SK-N-MC (cell line): ENCODE results near the gene COL10A1.

Experiments
- DNase-seq: peaks from one replicate; pipeline ENCODE4 v3.0.0-alpha.2; 2011; ENCODE audit warnings: low read depth, low spot score
- H3K27ac ChIP-seq: fragments of 200-600 bp; sonication (generic); 2 replicates; pipeline ENCODE4 v1.5.1; 2016; ENCODE audit warnings: mixed run types
- H3K36me3 ChIP-seq: fragments of 200-600 bp; sonication (generic); 2 replicates; pipeline ENCODE4 v1.6.1; 2017; ENCODE audit warnings: antibody characterized with exemption, low read length, mixed read lengths; ENCODE audit not compliant: insufficient read depth
- H3K4me3 ChIP-seq: fragments of 200-600 bp; sonication (generic); 2 replicates; pipeline ENCODE4 v1.5.1; 2016
- H3K9ac ChIP-seq: fragments of 200-600 bp; sonication (generic); 2 replicates; pipeline ENCODE4 v1.8.0; 2017; ENCODE audit warnings: mixed run types, mixed read lengths; ENCODE audit not compliant: insufficient read length
- H3K9me3 ChIP-seq: fragments of 200-600 bp; sonication (generic); 2 replicates; pipeline ENCODE4 v1.6.1; 2017; ENCODE audit warnings: low read depth, mild to moderate bottlenecking, antibody characterized with exemption, low read length, moderate library complexity, mixed read lengths
- EZH2 ChIP-seq: fragments of 200-600 bp; sonication (generic); IDR thresholded peaks from one replicate; pipeline ENCODE4 v1.6.1; 2017; ENCODE audit warnings: antibody characterized with exemption
- FOXP2 ChIP-seq: optimal IDR thresholded peaks from 2 replicates; pipeline ENCODE3; 2011; ENCODE audit warnings: mild to moderate bottlenecking, moderate library complexity; ENCODE audit not compliant: insufficient read depth; ENCODE audit errors: extremely low read length, control extremely low read depth
- POLR2AphosphoS5 ChIP-seq: IDR thresholded peaks from 2 replicates; pipeline ENCODE4 v1.6.1; 2012; ENCODE audit warnings: mild to moderate bottlenecking, low read depth, low read length, borderline replicate concordance

Gene COL10A1

DNA sequence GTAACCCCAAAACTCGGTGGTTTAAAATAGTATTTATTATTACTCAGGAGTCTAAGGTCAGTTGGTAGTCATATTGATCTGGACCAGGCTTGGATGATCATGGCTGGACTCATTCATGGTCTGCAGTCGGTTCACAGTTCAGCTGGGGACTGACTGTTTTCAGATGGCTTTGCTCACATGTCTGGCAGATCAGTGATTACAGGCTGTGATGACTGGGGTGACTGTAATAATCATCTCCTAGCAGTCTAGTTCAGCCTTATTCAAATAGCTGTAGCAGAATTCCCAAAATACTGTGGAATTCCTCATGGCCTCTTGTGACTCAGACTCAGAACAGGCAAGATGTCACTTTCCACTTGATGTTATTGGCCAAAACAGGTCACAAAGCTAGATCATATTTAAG, 41.6 kb downstream of the COL10A1 start:
- Histone ChIP-seq H3K27ac (no peak overlapping the region), H3K9me3 (no peaks in the 10 kb centered on the region), H3K4me3 (no peak overlapping the region), H3K9ac (no peak overlapping the region), H3K36me3 (no peaks in the 10 kb centered on the region)
- DNase-seq = no peak
- no peak for TF ChIP-seq POLR2AphosphoS5
- no peak for TF ChIP-seq EZH2
- TF ChIP-seq FOXP2 = no peak

DNA sequence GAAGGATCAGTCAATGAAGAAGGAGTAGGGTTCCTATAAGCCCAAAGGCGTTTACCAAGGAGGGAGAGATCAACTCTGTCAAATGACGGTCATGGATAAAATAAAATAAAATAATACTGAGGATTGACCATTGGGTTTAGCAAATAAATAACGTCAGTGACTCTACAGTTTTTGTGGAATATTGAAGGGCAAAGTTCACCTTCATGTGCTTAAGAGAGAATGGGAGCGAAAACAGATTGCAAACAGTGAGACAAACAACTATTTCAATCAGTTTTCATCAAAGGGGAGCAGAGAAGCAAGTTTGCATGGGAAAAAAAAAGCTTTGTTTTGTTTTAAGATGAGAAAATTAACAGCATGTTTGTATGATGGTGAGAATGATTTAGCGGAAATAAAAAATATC, 42.9 kb downstream of the COL10A1 start:
- H3K4me3 ChIP-seq = no peak overlapping the region
- no peaks in the 10 kb centered on the region for H3K9me3 ChIP-seq
- no peak for DNase-seq
- no peak overlapping the region for H3K9ac ChIP-seq
- TF ChIP-seq EZH2 (no peak), FOXP2 (no peak), POLR2AphosphoS5 (no peak)
- H3K27ac ChIP-seq = no peak overlapping the region
- H3K36me3 ChIP-seq = no peaks in the 10 kb centered on the region

DNA sequence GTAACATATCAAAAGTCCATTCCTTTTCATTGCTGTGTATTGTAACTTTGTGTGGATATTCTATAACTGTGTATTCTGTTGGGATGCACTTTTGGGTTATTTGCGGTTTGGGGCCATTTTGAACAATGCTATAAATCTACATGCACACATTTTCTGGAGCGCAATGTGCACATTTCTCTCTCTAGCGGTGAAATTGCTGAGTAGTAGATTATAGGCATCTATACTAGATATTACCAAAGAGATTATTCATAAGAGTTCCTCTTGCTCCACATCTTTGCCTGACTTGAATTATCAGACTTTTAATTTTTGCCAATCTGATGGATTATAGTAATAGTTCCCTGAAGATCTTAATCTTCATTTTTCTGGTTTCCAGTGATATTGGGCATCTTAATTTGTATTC, 47.0 kb downstream of the COL10A1 start:
- no peaks in the 10 kb centered on the region for H3K36me3 ChIP-seq
- H3K9me3 ChIP-seq = no peaks in the 10 kb centered on the region
- DNase-seq = no peak
- TF ChIP-seq FOXP2 = no peak
- no peak for TF ChIP-seq POLR2AphosphoS5
- no peak for TF ChIP-seq EZH2
- H3K9ac ChIP-seq = no peak overlapping the region
- H3K27ac ChIP-seq = no peak overlapping the region
- H3K4me3 ChIP-seq = no peak overlapping the region

DNA sequence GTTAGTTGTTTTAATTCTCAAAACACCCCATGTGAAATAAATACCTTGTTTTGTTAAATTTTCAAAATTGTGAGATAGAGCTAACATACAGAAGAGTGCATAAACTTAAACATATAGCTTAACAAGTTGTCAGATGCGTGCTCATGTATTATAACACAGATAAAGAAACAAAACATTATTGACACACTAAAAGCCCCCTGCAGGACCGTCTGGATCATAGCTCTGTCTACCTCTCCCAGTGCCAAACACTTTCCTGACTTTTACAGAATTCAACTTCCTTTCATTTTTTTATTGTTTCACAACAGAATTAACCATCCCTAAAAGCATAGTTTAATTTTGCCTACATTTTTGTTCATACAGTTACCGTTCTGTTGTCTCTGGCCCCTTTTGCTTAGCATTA, 47.4 kb downstream of the COL10A1 start:
- no peak overlapping the region for H3K9ac ChIP-seq
- no peaks in the 10 kb centered on the region for H3K36me3 ChIP-seq
- no peak for TF ChIP-seq POLR2AphosphoS5
- TF ChIP-seq EZH2 = no peak
- TF ChIP-seq FOXP2 = no peak
- DNase-seq = no peak
- H3K27ac ChIP-seq = no peak overlapping the region
- H3K4me3 ChIP-seq = no peak overlapping the region
- no peaks in the 10 kb centered on the region for H3K9me3 ChIP-seq

DNA sequence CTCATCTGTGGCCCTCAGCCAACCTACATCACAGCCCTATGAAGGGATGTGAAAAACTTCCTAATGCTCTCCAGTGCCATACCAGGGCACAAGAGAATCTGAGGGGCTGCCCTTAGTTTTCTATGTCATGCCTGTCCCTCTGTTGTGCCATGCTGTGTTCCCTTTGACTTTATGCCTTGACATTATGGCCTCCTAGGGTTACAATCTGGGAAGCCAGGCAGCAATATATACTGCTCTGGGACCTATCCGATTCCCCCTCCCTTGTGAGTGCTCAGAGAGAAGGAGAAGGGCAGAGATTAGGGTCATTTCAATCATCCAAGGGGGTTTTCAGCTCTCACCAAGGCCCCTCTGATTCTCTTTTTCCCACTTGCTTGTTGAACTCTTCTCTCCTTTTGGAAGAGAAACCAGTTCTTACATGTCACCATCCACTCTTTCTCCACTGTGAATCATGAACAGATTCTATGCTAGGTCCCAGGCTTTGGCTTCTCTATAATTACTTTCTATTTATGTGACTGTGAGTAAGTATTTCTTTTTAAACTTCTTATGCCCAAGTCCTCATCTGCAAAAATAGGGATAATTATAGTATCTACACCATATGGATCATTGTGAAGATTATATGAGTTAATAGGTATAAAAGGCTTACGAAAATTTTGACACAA, 51.1 kb downstream of the COL10A1 start:
- no peaks in the 10 kb centered on the region for H3K36me3 ChIP-seq
- H3K9ac ChIP-seq = no peak overlapping the region
- no peak for DNase-seq
- no peak overlapping the region for H3K4me3 ChIP-seq
- H3K9me3 ChIP-seq = no peaks in the 10 kb centered on the region
- TF ChIP-seq POLR2AphosphoS5 (no peak), FOXP2 (no peak), EZH2 (no peak)
- H3K27ac ChIP-seq = no peak overlapping the region

DNA sequence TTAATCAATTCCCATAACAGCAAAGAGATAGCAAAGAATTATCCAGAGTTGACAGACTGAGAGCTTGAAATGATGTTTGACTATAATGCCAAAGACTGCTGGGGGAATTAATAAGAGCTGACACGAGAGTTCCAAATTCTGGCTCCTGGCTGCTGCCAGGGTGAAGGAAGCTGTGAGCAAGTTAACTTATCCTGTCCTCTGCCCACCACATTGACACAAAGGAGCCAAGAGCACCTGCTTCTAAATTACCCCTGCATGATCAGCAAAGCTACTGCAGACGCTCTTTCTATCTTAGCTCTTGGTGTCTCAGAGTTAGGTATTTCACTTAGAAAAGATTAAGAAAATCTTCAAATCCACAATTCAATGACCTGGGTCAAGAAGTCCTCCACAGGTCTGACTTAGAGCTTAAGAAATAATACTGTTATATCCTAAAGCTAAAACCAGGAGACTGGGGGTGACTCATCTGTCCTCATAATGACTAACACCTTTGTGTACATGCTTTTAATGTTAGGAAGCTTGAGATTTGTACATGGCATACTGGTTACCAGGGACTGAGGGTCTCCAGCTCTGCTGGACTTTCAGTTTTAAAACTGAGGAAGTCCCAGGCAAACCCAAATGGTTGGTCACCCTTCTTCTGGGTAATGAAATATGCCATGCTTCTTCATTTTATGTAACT, 52.0 kb downstream of the COL10A1 start:
- DNase-seq = no peak
- TF ChIP-seq POLR2AphosphoS5 (no peak), FOXP2 (no peak), EZH2 (no peak)

DNA sequence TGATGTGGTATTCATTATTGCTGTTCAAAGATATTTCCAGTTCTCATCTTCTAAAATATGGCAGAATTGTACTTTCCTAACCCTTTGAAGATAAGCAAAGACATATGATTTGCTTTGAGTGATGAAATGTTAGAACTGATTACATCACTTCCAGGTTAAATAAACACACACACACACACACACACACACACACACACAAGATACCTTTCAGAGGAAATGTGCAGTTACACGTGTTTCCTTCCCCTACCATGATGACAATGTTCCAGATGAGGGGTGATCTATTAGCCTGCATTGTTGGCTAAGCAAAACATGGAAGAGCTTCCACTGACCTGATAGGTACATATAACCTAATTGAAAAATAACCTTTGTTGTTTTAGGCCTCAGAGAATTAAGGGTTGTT, 53.6 kb downstream of the COL10A1 start:
- Histone ChIP-seq H3K9me3 (no peaks in the 10 kb centered on the region), H3K9ac (no peak overlapping the region), H3K4me3 (no peak overlapping the region), H3K36me3 (no peaks in the 10 kb centered on the region), H3K27ac (no peak overlapping the region)
- no peak for DNase-seq
- TF ChIP-seq FOXP2 = no peak
- no peak for TF ChIP-seq POLR2AphosphoS5
- TF ChIP-seq EZH2 = no peak

More for the DNA sequence above, 52.0 kb downstream of the COL10A1 start:
- Histone ChIP-seq H3K27ac (no peak overlapping the region), H3K9me3 (no peaks in the 10 kb centered on the region), H3K4me3 (no peak overlapping the region), H3K36me3 (no peaks in the 10 kb centered on the region), H3K9ac (no peak overlapping the region)

DNA sequence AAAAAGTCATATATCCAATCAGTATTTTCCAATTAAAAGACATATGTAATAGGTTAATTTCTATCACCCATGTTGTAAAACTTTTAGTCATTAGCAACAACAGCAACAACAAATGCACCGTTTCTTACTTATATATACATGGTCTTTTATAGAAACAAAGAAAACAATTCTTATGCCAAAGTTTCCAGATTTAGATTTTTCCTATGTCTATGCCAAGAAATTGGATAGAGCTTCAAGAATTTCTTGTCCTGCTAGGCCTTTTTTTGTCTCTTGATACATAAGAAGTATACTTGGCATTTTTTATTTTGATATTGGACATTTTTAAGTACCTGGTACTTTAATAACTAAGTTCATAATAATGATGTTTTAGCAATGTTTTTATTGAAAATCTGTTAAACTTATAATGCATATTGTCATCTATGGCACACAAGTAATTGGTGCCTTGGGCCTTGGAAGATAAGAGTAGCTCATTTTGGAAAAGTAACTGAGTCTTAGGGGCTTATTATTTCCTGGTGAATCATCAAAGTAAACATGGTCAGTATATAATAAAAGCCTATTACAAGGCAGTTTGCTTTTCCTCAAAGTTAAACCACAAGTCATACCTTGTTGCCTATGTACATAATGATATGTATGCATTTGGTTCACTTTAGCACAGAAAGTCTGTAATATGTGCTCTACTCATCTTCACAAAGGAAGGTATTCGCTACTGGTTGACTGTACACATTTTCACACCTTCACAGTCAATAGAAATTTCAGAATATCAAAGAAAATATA, 55.1 kb downstream of the COL10A1 start:
- H3K9ac ChIP-seq = no peak overlapping the region
- TF ChIP-seq POLR2AphosphoS5 = no peak
- no peak for TF ChIP-seq FOXP2
- no peak for TF ChIP-seq EZH2
- no peaks in the 10 kb centered on the region for H3K36me3 ChIP-seq
- no peak overlapping the region for H3K27ac ChIP-seq
- H3K4me3 ChIP-seq = no peak overlapping the region
- no peak for DNase-seq
- H3K9me3 ChIP-seq = no peaks in the 10 kb centered on the region
